GM06990 (cell line): ENCODE results near the gene CDK6.

ENCODE experiments used
- DNase-seq: peaks from one replicate; pipeline ENCODE4 v3.0.0-alpha.2; 2011; ENCODE audit not compliant: insufficient read length; ENCODE audit errors: extremely low read depth
- H3K27me3 ChIP-seq: replicated peaks from 2 replicates; pipeline ENCODE4 v1.6.0; 2011; ENCODE audit warnings: low read length; ENCODE audit not compliant: control insufficient read depth, insufficient read depth
- H3K36me3 ChIP-seq: 2 replicates; pipeline ENCODE4 v1.5.1; 2011; ENCODE audit warnings: low read length; ENCODE audit not compliant: control insufficient read depth, insufficient read depth
- H3K4me3 ChIP-seq: replicated peaks from 2 replicates; pipeline ENCODE4 v1.5.1; 2011; ENCODE audit warnings: low read depth, mild to moderate bottlenecking, control low read depth, low read length
- CTCF ChIP-seq: IDR thresholded peaks from 2 replicates; pipeline ENCODE4 v1.5.1; 2011; ENCODE audit warnings: low read length, control low read depth, mild to moderate bottlenecking, inconsistent platforms; ENCODE audit not compliant: insufficient read depth, poor library complexity, severe bottlenecking

The CDK6 gene

GRCh38 chr7:92668564-92668963 is 167.8 kb downstream of the CDK6 start:
- TF ChIP-seq CTCF, result no peak
- Histone ChIP-seq H3K27me3 (no peaks in the 10 kb centered on the region), H3K36me3 (peaks cover 3% of the 10 kb centered on the region), H3K4me3 (no peak overlapping the region)
- no peak for DNase-seq

GRCh38 chr7:92667816-92668535 is 168.4 kb downstream of the CDK6 start:
- TF ChIP-seq CTCF, result no peak
- DNase-seq, result no peak
- H3K27me3 ChIP-seq, result no peaks in the 10 kb centered on the region
- H3K36me3 ChIP-seq, result peaks cover 3% of the 10 kb centered on the region
- H3K4me3 ChIP-seq, result no peak overlapping the region

GRCh38 chr7:92665926-92666325 is 170.4 kb downstream of the CDK6 start:
- no peak overlapping the region for H3K4me3 ChIP-seq
- H3K36me3 ChIP-seq, result no peaks in the 10 kb centered on the region; the same call in 1 of the 2 replicates
- H3K27me3 ChIP-seq, result no peaks in the 10 kb centered on the region
- no peak for DNase-seq
- TF ChIP-seq CTCF, result no peak

GRCh38 chr7:92661651-92662050 is 174.7 kb downstream of the CDK6 start:
- Histone ChIP-seq H3K36me3 (no peaks in the 10 kb centered on the region; the same call in 1 of the 2 replicates), H3K27me3 (no peaks in the 10 kb centered on the region), H3K4me3 (no peak overlapping the region)
- no peak for TF ChIP-seq CTCF
- DNase-seq, result no peak

GRCh38 chr7:92658671-92659070 is 177.7 kb downstream of the CDK6 start:
- no peak for TF ChIP-seq CTCF
- H3K36me3 ChIP-seq, result no peaks in the 10 kb centered on the region; the same call in 1 of the 2 replicates
- H3K27me3 ChIP-seq, result no peaks in the 10 kb centered on the region
- DNase-seq, result no peak
- H3K4me3 ChIP-seq, result no peak overlapping the region
